PC-9 (cell line): Measurements from ENCODE around the gene AK5. TPM values are rescaled to one million over a fixed set of nuclear protein-coding genes. Genes with fewer than 3 reads are reported as not detected.

Source experiments
- BruUV-seq: library from RNA; stranded (reverse); fragments of 400-500 nt; replicated peaks from 2 replicates; lab custom pipeline; 2021; lab: Mats Ljungman, UMichigan
- CTCF ChIA-PET: fragments of 300-600 bp; sonication (Branson Sonifier 250); formaldehyde crosslinking; loops from one replicate; lab custom pipeline; 2022; ENCODE audit warnings: antibody characterized with exemption; lab: Charles Lee
- POLR2A ChIA-PET: fragments of 300-600 bp; sonication (Branson Sonifier 250); formaldehyde crosslinking; loops from one replicate; lab custom pipeline; 2022; ENCODE audit warnings: antibody characterized with exemption; ENCODE audit not compliant: unreplicated experiment; lab: Charles Lee
- DNase-seq, 2 experiments: peaks; one replicate each; pipeline versions ENCODE4 v3.0.0 to v3.0.0-alpha.2; 2015 to 2022; ENCODE audit warnings: mixed read lengths in 1 of 2
- H2AFZ ChIP-seq: fragments of 200-600 bp; sonication (generic); 2 replicates; pipeline ENCODE4 v1.8.1; 2017; ENCODE audit warnings: antibody characterized with exemption
- H3F3A ChIP-seq: fragments of 200-600 bp; sonication (generic); 2 replicates; pipeline ENCODE4 v1.8.1; 2017; ENCODE audit warnings: antibody characterized with exemption, mild to moderate bottlenecking, low read depth; ENCODE audit not compliant: insufficient read depth
- H3K27ac ChIP-seq: fragments of 200-600 bp; sonication (generic); 2 replicates; pipeline ENCODE4 v1.6.1; 2016; ENCODE audit warnings: mixed run types
- H3K27me3 ChIP-seq: fragments of 200-600 bp; sonication (generic); 2 replicates; pipeline ENCODE4 v1.6.1; 2016; ENCODE audit warnings: low read depth, mixed run types; ENCODE audit not compliant: insufficient read depth
- H3K36me3 ChIP-seq: fragments of 200-600 bp; sonication (generic); 2 replicates; pipeline ENCODE4 v1.6.1; 2016; ENCODE audit warnings: low read depth, mixed run types
- H3K4me1 ChIP-seq: fragments of 200-600 bp; sonication (generic); replicated peaks from 2 replicates; pipeline ENCODE4 v1.6.1; 2016; ENCODE audit warnings: mixed run types; ENCODE audit not compliant: insufficient read depth
- H3K4me2 ChIP-seq: fragments of 200-600 bp; sonication (generic); 2 replicates; pipeline ENCODE4 v1.6.1; 2017; ENCODE audit warnings: mixed run types
- H3K4me3 ChIP-seq: fragments of 200-600 bp; sonication (generic); 2 replicates; pipeline ENCODE4 v1.6.1; 2016; ENCODE audit warnings: mixed run types
- H3K79me2 ChIP-seq: fragments of 200-600 bp; sonication (generic); 2 replicates; pipeline ENCODE4 v1.6.1; 2017; ENCODE audit warnings: low read depth, mixed run types
- H3K9me2 ChIP-seq: fragments of 200-600 bp; sonication (generic); 2 replicates; pipeline ENCODE4 v1.8.1; 2017; ENCODE audit warnings: mild to moderate bottlenecking; ENCODE audit not compliant: insufficient read depth
- H3K9me3 ChIP-seq: fragments of 200-600 bp; sonication (generic); 2 replicates; pipeline ENCODE4 v1.8.1; 2016; ENCODE audit warnings: low read depth; ENCODE audit not compliant: insufficient read depth
- H4K20me1 ChIP-seq: fragments of 200-600 bp; sonication (generic); 2 replicates; pipeline ENCODE4 v1.8.1; 2017; ENCODE audit not compliant: insufficient read depth
- CTCF ChIP-seq: fragments of 200-600 bp; sonication (generic); conservative IDR thresholded peaks from 2 replicates; pipeline ENCODE4 v1.6.1; 2017; ENCODE audit warnings: mixed run types, antibody characterized with exemption, mild to moderate bottlenecking, moderate library complexity
- EZH2 ChIP-seq: fragments of 200-600 bp; sonication (generic); IDR thresholded peaks from 2 replicates; pipeline ENCODE4 v1.8.0; 2017; ENCODE audit warnings: antibody characterized with exemption, low read depth
- intact Hi-C: fragments of 100-400 bp; cut with micrococcal nuclease; formaldehyde crosslinking; loops from one replicate; pipeline ENCODE4 v1.10.0; 2022; ENCODE audit not compliant: unreplicated experiment
- total RNA-seq: library from RNA; stranded (reverse); gene quantifications from 2 replicates; pipeline ENCODE4 v1.2.3, GENCODE V29; 2021

AK5 gene
- total RNA-seq, 1 experiment from 2014 or later, result 1.2 TPM

GRCh38 chr1:77347646-77348045 is 65.8 kb downstream of the AK5 start:
- peak in 1 of 2 experiments; percentile 6 for DNase-seq
- Histone ChIP-seq H3K4me3 (no peak overlapping the region), H4K20me1 (no peaks in the 10 kb centered on the region), H3K9me3 (no peaks in the 10 kb centered on the region; the same call in 1 of the 2 replicates), H3K27me3 (no peaks in the 10 kb centered on the region), H2AFZ (no peak overlapping the region), H3K27ac (no peak overlapping the region), H3K79me2 (no peaks in the 10 kb centered on the region), H3K4me1 (peaks cover 11% of the 10 kb centered on the region), H3F3A (peaks cover 6% of the 10 kb centered on the region; the same call in 1 of the 2 replicates), H3K36me3 (no peaks in the 10 kb centered on the region), H3K4me2 (no peak overlapping the region), H3K9me2 (no peaks in the 10 kb centered on the region)
- ChIA-PET CTCF (no interaction called here), POLR2A (no interaction called here)
- TF ChIP-seq CTCF (no peak), EZH2 (no peak)
- BruUV-seq, result no TSS peak
- intact Hi-C loops, result no loop called here

- H3F3A ChIP-seq, result no peaks in the 10 kb centered on the region; the same call in 1 of the 2 replicates
- no TSS peak for BruUV-seq
- ChIA-PET POLR2A (no interaction called here), CTCF (no interaction called here)
- H2AFZ ChIP-seq, result no peak overlapping the region
- no peaks in the 10 kb centered on the region for H3K79me2 ChIP-seq
- TF ChIP-seq CTCF (no peak), EZH2 (no peak)
- intact Hi-C loops, result no loop called here
- H3K27me3 ChIP-seq, result no peaks in the 10 kb centered on the region
- H3K4me1 ChIP-seq, result peaks cover 2% of the 10 kb centered on the region
- H3K9me2 ChIP-seq, result no peaks in the 10 kb centered on the region
- no peak overlapping the region for H3K27ac ChIP-seq
- H3K4me2 ChIP-seq, result no peak overlapping the region
- H3K4me3 ChIP-seq, result no peak overlapping the region
- no peak for DNase-seq
- no peaks in the 10 kb centered on the region; the same call in 1 of the 2 replicates for H3K9me3 ChIP-seq
- no peaks in the 10 kb centered on the region for H4K20me1 ChIP-seq
- no peaks in the 10 kb centered on the region for H3K36me3 ChIP-seq
Observed at GRCh38 chr1:77348549-77348948, 66.7 kb downstream of the AK5 start.

GRCh38 chr1:77349275-77349674 is 67.5 kb downstream of the AK5 start:
- BruUV-seq, result no TSS peak
- H3K36me3 ChIP-seq, result no peaks in the 10 kb centered on the region
- H3K9me3 ChIP-seq, result no peaks in the 10 kb centered on the region; the same call in 1 of the 2 replicates
- no peak overlapping the region for H3K4me3 ChIP-seq
- H3K4me1 ChIP-seq, result no peaks in the 10 kb centered on the region
- no peaks in the 10 kb centered on the region; the same call in 1 of the 2 replicates for H3F3A ChIP-seq
- no peak for DNase-seq
- H2AFZ ChIP-seq, result 0 out of 2 replicates have a peak overlapping the region, but pooled peaks have one; percentile 26
- no peak overlapping the region for H3K27ac ChIP-seq
- ChIA-PET POLR2A (no interaction called here), CTCF (no interaction called here)
- intact Hi-C loops, result no loop called here
- TF ChIP-seq CTCF (no peak), EZH2 (no peak)
- no peaks in the 10 kb centered on the region for H3K9me2 ChIP-seq
- H3K79me2 ChIP-seq, result no peaks in the 10 kb centered on the region
- no peaks in the 10 kb centered on the region for H4K20me1 ChIP-seq
- H3K27me3 ChIP-seq, result no peaks in the 10 kb centered on the region
- no peak overlapping the region for H3K4me2 ChIP-seq
